ENCODE measurements around the gene RSPH10B2.
"Not testable (repeated sequence)": the region's sequence is repeated elsewhere in the genome, so short reads cannot be mapped to it uniquely, and the experiment has no call there.

RSPH10B2 gene

DNA sequence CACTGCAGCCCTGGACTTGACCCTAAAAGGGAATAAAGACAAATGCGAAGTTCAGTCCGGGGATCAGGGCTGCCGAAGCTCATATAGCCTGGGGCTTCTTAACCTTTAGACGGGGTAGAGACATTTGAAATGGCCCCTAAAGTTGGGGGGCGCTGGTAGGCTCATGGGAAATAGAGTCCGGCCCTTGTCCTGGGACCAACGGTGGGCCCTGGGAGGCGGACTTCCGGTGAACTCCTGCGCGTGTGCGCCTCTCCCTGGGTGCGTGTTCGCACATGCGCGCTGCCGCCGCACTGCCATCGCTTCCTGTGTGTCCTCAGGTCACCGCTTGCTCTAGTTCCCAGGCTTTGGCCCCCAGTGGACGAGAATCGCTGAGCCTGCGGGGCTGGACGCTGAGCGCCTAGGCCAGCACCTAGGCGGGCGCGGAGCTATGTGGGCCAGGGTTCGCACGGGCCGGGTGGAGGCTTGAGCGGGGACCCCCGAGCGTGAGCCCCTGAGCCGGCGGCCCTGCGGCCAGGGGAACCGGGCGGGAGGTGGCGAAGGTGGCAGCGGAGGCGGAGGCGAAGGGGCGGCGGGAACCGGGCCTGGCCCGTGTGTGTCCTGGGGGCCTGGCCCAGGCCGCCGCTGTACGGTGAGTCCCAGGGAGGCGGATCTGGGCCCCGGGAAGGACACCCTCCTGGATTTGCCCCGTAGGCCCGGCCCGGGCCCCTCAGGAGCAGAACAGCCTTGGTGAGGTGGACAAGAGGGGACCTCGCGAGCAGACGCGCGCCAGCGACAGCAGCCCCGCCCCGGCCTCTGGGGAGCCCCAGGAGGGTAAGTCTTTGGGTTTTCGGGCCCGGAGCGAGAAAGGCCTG, 24.2 kb upstream of the RSPH10B2 start:
- TF ChIP-seq TAF1 (IDR thresholded peaks at IDR 0.05; ENCODE audit: borderline replicate concordance, low read depth, low read length) (no peak), POLR2A (IDR thresholded peaks at IDR 0.05; ENCODE audit: low read depth, low read length) (peak; percentile 82; the same call in 1 of the 2 replicates), POLR2AphosphoS5 (IDR thresholded peaks at IDR 0.05; ENCODE audit: low read depth, low read length) (peak; percentile 78)
- FAIRE-seq (peak; percentile 91), DNase-seq (ENCODE audit: insufficient read length) (peak; percentile 79)

DNA sequence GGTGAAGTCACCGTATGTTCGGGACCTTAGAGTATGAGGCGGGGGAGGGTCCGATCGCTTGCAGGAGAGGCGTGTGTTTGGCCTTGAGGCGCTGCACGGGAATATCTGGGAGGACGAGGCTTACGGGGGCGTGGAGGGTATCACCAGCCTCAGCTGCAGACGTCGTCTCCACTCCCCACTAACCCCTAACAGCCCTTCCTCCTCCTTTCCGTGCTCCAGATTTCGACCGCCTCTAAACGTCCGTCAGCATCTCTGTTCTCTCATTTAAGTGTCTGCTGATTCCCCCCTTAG, 23.6 kb upstream of the RSPH10B2 start:
- FAIRE-seq (no peak), DNase-seq (ENCODE audit: insufficient read length) (no peak)
- TF ChIP-seq TAF1 (IDR thresholded peaks at IDR 0.05; ENCODE audit: borderline replicate concordance, low read depth, low read length) (no peak), POLR2AphosphoS5 (IDR thresholded peaks at IDR 0.05; ENCODE audit: low read depth, low read length) (no peak), POLR2A (IDR thresholded peaks at IDR 0.05; ENCODE audit: low read depth, low read length) (no peak)

DNA sequence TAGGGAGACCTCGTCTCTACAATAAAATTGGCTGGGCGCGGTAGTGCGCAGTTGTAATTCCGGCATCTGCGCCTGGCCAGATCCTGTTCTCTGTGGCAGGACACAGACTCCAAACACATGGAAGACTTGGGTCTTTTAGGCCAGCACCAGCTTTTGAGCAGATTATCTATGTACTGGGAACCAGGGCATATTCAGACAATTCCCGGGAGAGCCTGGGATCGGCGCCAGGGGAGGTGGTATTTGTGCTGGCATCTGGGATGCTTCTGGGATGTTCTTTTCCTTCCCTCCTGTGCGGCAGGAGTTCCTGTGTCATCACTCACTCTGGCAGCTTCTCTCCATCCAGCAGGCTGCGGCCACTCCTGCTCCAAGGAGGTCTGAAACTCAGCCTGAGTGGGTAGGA, 15.5 kb upstream of the RSPH10B2 start:
- not testable (repeated sequence) for FAIRE-seq; DNase-seq (ENCODE audit: insufficient read length)

DNA sequence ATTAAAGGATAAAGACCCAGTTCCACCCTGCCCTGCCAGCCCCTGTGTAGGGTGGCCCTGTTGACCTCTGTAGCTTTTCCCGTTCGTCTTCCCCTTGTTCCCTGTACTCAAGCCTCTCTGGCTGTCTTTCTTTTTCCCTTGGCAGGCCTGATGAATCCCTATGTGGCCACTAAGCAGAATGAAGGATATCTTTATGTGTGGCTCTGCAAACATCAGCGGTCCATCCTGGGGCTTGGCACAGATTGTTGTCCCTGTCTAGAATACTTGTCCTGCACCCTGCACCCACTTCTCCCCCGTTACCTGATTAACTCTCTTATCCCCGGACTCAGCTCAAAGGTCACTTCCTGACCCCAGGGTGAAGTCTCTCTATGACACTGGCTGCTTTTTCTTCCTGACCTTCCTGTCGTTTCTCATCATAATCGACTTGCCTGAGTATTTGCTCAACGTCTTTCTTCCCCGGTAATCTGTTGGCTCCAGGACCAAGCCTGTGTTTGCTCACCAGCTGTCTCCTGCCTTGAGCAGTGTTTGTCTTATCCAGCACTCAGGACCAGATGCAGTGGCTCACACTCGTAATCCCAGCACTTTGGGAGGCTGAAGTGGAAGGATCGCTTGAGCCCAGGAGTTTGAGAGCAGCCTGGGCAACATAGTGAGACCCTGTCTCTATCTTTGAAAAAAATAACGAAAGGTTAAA, 9.3 kb upstream of the RSPH10B2 start:
- FAIRE-seq; DNase-seq (ENCODE audit: insufficient read length): not testable (repeated sequence)

DNA sequence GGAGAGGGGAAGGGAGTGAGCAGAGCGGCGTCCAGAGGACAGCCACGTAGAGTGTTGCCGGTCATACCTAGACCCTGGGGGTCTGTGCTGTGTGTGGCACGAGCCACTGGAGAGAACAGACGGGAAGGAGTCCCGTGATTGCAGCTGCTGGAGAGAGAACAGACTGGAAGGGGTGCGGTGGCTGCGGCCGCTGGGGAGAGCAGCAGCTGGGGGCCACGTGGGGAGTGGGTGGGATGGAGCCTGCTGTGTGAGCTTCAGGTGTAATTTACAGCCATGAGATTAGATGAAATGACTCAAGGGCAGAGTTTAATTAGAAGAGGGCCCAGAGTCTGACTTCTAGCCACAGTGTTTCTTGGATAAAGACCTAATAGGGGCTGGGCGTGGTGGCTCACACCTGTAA, 4.6 kb upstream of the RSPH10B2 start:
- not testable (repeated sequence) for DNase-seq (ENCODE audit: insufficient read length); FAIRE-seq

DNA sequence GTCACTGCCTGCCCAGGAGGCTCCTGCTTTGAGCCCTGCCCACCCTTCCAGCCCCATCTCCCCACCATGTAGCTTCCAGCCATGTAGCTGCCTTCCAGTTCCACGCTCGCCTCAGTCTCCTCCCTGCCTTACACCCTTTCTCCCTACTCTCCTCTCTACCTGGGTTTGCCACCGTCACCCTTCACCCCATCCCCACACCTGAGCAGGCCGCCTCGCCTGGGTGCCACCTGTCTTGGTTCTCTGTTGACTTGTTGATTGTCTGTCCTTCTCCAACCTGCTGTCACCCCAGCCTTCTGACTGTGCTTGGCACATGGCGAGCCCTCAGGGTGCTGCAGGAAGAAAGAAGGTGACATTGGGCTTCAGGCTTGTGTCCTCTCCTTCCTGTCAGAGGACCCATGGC, 3.7 kb upstream of the RSPH10B2 start:
- DNase-seq (ENCODE audit: insufficient read length); FAIRE-seq: not testable (repeated sequence)

DNA sequence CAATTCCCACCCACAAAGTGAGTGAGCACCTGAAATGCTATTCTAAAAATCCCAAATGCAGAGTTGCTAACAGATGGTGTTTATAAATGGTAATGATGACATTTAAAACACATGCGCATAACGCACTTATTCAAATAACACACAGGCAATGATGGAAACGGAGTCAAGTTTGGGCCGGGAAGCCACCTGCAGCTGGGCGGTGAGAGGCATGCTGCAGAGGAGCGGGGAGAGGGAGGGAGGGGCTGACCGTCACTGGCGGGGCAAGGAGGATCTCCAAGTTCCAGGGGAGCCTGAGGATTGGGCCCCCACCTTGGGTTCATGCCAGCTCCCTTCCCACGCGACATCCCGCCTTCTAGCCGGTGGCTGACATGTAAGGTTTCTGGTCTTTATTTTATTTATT, 7.3 kb downstream of the RSPH10B2 start:
- DNase-seq (ENCODE audit: insufficient read length); FAIRE-seq: not testable (repeated sequence)

DNA sequence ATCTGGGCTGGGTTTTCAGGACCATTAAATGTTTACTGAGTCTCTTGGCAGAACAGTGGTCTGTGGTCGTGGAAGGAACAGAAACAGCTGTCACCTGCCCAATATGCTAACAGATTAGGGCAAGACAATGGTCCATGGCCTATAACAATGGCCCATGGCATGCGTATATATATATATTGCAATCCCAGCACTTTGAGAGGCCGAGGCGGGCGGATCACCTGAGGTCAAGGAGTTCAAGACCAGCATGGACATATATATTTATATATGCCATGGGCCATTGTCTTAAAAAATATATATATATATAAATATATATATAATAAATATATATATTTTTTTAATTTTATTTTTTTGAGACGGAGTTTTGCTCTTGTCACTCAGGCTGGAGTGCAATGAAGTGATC, 27.7 kb downstream of the RSPH10B2 start:
- not testable (repeated sequence) for DNase-seq (ENCODE audit: insufficient read length); FAIRE-seq

DNA sequence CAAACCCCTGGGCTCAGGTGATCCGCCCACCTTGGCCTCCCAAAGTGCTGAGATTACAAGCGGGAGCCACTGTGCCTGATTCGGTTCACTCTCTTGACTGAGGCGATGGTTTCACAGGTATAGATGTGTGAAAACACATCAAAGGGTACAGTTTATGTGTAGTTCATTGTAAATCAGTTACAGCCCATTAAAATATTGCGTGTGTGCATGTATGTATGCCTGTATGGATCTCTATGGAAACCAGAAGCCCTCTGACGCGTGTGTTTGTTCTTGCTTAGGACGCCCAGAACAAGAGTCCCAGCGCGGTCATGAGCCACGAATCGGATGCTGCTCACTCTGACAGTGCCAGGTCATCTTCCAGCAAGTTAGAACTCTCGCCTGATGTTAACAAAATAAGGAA, 35.5 kb downstream of the RSPH10B2 start:
- DNase-seq (ENCODE audit: insufficient read length); FAIRE-seq: not testable (repeated sequence)

DNA sequence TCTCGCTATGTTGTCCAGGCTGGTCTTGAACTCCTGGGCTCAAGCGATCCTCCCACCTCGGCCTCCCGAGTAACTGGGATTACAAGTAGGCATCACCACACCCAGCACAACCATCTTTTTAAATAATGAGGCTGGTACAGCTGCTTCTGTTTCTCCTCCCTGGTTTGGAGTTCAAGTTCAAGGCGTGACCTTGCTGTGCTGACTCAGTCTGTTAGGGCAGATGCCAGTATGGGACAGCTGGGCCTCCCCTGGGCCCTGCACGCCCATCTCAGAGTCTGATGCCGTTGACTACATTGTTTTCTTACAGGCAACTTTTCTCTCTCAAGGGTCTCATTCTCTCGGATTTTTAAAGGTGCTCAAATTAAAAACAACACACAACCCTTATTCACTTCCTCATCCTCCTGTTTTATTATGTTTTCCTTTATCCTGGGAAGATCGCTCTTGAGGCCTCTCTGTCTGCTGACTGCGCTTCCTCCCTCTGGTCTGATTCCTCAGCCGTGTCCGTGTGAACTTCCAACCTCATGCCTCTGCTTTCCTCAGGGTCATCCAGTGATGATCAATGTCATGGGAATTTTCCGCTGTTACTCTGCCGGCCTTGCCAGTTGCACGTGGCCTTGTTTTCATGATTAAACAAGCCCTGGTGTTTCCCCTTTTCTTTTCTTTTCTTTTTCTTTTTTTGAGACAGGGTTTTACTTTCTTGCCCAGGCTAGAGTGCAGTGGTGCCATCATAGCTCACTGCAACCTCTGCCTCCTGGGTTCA, 38.4 kb downstream of the RSPH10B2 start:
- not testable (repeated sequence) for FAIRE-seq; DNase-seq (ENCODE audit: insufficient read length)

DNA sequence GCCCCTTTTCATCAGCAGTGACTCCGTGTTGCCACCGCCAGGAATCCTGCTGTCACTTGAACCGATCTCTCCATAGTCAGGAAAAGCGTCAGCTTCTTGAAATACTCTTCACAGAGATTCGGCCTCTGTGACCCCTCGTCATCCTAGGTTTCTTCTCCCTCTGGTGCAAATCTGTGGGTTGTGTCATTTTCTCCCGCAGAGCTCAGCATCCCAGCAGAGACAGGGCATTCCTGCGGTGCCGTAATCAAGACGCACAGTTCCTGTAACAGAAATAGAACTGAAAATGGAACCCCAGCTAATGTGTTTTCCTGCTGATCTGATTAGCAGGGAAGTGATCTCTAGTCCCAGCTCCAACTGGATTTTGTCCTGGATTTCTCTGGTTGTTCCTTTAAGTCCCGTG, 40.4 kb downstream of the RSPH10B2 start:
- not testable (repeated sequence) for DNase-seq (ENCODE audit: insufficient read length); FAIRE-seq

DNA sequence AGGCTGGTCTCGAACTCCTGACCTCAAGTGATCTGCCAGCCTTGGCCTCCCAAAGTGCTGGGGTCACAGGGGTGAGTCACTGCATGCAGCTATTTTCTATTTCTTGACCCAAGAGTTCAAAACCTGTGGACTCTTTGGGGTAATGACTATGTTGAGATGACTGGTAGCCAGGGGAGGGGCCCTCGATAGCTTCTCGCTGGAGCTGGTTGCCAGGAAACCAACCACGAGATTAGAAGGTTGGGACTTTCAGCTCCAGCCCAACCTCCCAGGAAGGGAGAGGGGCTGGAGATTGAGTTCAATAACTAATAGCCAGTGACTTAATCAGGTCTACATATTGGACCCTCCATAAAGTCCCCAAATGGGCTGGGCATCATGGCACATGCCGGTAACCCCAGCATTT, 43.3 kb downstream of the RSPH10B2 start:
- not testable (repeated sequence) for FAIRE-seq; DNase-seq (ENCODE audit: insufficient read length)

DNA sequence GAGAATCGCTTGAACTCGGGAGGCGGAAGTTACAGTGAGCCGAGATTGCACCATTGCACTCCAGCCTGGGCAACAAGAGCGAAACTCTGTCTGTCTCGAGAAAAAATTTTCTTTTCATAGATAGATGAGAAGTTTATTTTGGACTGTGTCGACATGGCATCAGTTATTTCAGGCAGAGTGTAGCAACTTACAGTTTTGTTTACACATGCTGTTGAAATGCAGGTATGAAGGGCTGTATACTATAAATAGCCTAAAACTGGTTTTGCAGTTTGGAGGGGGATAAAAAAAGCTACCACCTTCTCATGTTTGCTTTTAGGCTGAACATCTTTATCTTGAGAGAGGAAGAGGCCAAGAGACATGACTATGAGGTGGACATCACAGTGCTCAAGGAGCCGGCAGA, 44.1 kb downstream of the RSPH10B2 start:
- DNase-seq (ENCODE audit: insufficient read length); FAIRE-seq: not testable (repeated sequence)

DNA sequence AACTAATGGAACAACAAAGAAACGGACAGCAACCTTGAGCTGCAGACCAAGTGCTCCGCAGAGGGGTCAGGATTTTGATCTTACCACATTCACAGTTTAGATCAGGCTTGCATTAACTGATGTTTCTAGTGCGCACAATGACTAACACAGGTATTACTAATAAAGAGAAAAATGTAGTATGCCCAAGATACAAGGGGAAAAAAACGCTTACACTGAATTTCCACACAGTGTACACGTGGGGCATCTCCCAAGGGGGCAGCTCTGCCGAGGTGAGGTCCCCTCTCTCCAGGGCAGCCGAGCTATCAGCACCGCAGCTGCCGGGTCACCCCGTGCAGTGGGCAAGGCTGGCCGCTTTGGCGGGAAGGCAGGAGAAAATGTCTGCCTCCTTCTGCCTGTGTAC, 46.0 kb downstream of the RSPH10B2 start:
- DNase-seq (ENCODE audit: insufficient read length); FAIRE-seq: not testable (repeated sequence)

DNA sequence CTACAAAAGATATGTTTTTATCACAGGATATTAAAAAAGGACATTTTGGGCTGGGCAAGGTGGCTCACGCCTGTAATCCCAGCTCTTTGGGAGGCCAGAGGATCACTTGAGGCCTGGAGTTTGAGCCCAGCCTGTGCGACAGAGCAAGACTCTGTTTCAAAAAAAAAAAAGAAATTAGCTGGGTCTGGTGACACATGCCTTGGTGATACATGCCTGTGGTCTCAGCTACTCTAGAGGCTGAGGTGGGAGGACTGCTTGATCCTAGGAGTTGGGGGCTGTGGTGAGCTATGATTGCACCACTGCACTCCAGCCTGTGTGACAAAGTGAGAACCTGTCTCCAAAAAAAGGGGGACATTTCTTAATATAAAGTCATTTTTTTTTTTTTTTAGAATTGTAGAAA, 46.4 kb downstream of the RSPH10B2 start:
- not testable (repeated sequence) for DNase-seq (ENCODE audit: insufficient read length); FAIRE-seq

DNA sequence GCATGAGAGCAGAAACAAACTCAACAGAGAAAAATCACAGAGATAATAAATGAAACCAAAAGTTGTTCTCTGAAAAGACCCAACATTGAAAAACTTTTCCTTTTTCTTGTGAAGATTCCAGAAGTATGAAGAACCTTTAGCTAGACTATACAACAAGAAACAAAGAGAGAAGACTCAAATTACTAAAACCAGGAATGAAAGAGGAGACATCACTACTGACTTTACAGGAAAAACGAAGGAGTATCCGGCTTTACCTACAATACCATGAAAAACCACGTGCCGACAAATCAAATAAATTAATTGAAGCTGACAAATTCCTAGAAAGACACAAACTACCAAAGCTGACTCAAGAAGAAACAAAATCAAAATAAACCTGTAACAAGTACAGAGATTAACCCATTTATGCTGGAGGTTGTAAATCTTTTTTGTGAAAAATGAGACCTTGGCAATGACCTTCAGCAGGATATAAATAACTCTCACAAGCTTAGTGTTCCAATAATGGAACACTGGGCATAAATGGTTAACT, 53.6 kb downstream of the RSPH10B2 start:
- not testable (repeated sequence) for DNase-seq (ENCODE audit: insufficient read length); FAIRE-seq

DNA sequence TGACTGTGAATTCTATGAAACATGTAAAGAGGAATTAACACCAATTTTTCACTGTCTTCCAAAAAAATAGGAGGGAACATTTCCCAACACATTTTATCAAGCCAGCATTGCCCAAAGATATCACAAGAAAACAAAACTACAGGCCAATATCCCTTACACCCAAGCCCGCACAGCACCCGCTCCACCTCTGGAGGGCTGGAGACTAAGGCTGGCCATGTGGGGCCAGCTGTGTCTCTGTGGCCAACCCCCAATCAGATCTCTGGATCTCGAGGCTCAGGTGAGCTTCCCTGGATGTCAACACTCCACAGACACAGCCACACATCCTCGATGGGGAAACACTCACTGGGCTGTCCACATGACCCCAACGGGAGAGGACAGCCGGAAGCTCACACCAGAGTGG, 54.1 kb downstream of the RSPH10B2 start:
- FAIRE-seq; DNase-seq (ENCODE audit: insufficient read length): not testable (repeated sequence)

DNA sequence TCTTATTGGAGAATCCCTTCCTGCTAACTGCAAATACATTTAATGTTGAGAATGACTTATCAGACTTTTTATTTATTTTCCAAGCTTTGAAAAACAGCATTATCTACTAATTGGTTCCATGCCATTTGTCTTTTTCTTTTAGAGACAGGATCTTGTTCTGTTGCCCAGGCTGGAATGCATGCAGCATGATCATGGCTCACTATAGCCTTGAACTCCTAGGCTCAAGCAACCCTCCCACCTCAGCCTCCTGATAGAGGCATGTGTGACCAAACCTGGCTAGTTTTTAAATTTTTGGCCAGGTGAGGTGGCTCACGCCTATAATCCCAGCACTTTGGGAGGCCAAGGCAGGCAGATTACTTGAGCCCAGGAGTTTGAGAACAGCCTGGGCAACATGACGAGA, 59.1 kb downstream of the RSPH10B2 start:
- not testable (repeated sequence) for FAIRE-seq; DNase-seq (ENCODE audit: insufficient read length)

DNA sequence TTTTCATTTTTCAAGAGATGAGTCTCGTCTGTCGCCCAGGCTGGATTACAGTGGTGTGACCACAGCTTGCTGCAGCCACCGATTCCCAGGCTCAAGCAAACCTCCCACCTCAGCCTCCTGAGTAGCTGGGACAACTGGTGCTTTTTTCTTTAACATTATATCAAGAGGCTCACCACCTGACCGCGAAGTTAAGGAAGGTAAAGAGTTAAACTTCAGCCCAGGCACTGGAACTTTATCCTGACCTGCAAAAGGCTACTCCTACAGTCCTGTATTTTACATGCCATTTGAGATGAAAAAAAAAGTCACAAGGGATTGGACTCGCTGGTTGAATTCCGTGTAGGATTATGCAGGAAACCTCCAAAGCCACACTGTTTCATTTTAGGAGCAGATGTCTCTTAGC, 61.6 kb downstream of the RSPH10B2 start:
- FAIRE-seq; DNase-seq (ENCODE audit: insufficient read length): not testable (repeated sequence)

Measured in GM12892 (cell line).